ENCODE results near the gene BCKDHB. TPM values are rescaled to one million over a fixed set of nuclear protein-coding genes. Genes with fewer than 3 reads are reported as not detected.
"Not testable (repeated sequence)": the region's sequence is repeated elsewhere in the genome, so short reads cannot be mapped to it uniquely, and the experiment has no call there.

BCKDHB gene
- total RNA-seq, 6 experiments from 2014 or later, result 16.7 to 20.2 (median 18.7) TPM

- DNase-seq, result no peak
- no peak for TF ChIP-seq CTCF (IDR thresholded peaks at IDR 0.05)
- Mint-ChIP-seq H3K27ac (no peak overlapping the region), H3K4me1 (ENCODE audit: low read depth) (no peaks in the 10 kb centered on the region), H3K4me3 (no peak overlapping the region), H3K36me3 (ENCODE audit: low read depth) (0 out of 2 replicates have a peak, but pooled peaks cover 4% of the 10 kb centered on the region), H3K9me3 (no peaks in the 10 kb centered on the region), H3K27me3 (ENCODE audit: insufficient read depth) (no peaks in the 10 kb centered on the region; the same call in 1 of the 2 replicates)
Measured at GRCh38 chr6:80203283-80203682, 96.8 kb downstream of the BCKDHB start.

- no peak overlapping the region for H3K4me3 Mint-ChIP-seq
- no peak for TF ChIP-seq CTCF (IDR thresholded peaks at IDR 0.05)
- peaks cover 11% of the 10 kb centered on the region for H3K4me1 Mint-ChIP-seq (ENCODE audit: low read depth)
- 0 out of 2 replicates have a peak, but pooled peaks cover 4% of the 10 kb centered on the region for H3K36me3 Mint-ChIP-seq (ENCODE audit: low read depth)
- DNase-seq, result no peak
- H3K27ac Mint-ChIP-seq, result no peak overlapping the region
- no peaks in the 10 kb centered on the region for H3K9me3 Mint-ChIP-seq
- H3K27me3 Mint-ChIP-seq (ENCODE audit: insufficient read depth), result no peaks in the 10 kb centered on the region; the same call in 1 of the 2 replicates
Measured at GRCh38 chr6:80205404-80205803, 98.9 kb downstream of the BCKDHB start.

- no peaks in the 10 kb centered on the region for H3K36me3 Mint-ChIP-seq (ENCODE audit: low read depth)
- H3K27ac Mint-ChIP-seq, result no peak overlapping the region
- H3K9me3 Mint-ChIP-seq, result no peaks in the 10 kb centered on the region
- no peaks in the 10 kb centered on the region; the same call in 1 of the 2 replicates for H3K27me3 Mint-ChIP-seq (ENCODE audit: insufficient read depth)
- no peak for TF ChIP-seq CTCF (IDR thresholded peaks at IDR 0.05)
- no peak overlapping the region for H3K4me3 Mint-ChIP-seq
- no peak for DNase-seq
- H3K4me1 Mint-ChIP-seq (ENCODE audit: low read depth), result peaks cover 25% of the 10 kb centered on the region
Measured at GRCh38 chr6:80206758-80207157, 100.3 kb downstream of the BCKDHB start.

GRCh38 chr6:80209430-80209829, 103.0 kb downstream of the BCKDHB start:
- Mint-ChIP-seq H3K4me3 (no peak overlapping the region), H3K27ac (no peak overlapping the region), H3K36me3 (ENCODE audit: low read depth) (no peaks in the 10 kb centered on the region), H3K27me3 (ENCODE audit: insufficient read depth) (no peaks in the 10 kb centered on the region; the same call in 1 of the 2 replicates), H3K9me3 (no peaks in the 10 kb centered on the region), H3K4me1 (ENCODE audit: low read depth) (peaks cover 35% of the 10 kb centered on the region)
- no peak for DNase-seq
- no peak for TF ChIP-seq CTCF (IDR thresholded peaks at IDR 0.05)

- TF ChIP-seq CTCF (IDR thresholded peaks at IDR 0.05), result no peak
- H3K27ac Mint-ChIP-seq, result no peak overlapping the region
- no peaks in the 10 kb centered on the region for H3K9me3 Mint-ChIP-seq
- H3K36me3 Mint-ChIP-seq (ENCODE audit: low read depth), result no peaks in the 10 kb centered on the region
- no peak overlapping the region for H3K4me3 Mint-ChIP-seq
- H3K27me3 Mint-ChIP-seq (ENCODE audit: insufficient read depth), result no peaks in the 10 kb centered on the region; the same call in 1 of the 2 replicates
- peaks cover 45% of the 10 kb centered on the region for H3K4me1 Mint-ChIP-seq (ENCODE audit: low read depth)
- no peak for DNase-seq
Measured at GRCh38 chr6:80210618-80211017, 104.1 kb downstream of the BCKDHB start.

- Mint-ChIP-seq H3K36me3 (ENCODE audit: low read depth) (no peaks in the 10 kb centered on the region), H3K4me1 (ENCODE audit: low read depth) (peaks cover 45% of the 10 kb centered on the region), H3K27me3 (ENCODE audit: insufficient read depth) (no peaks in the 10 kb centered on the region; the same call in 1 of the 2 replicates), H3K9me3 (no peaks in the 10 kb centered on the region), H3K4me3 (no peak overlapping the region), H3K27ac (no peak overlapping the region)
- no peak for DNase-seq
- TF ChIP-seq CTCF (IDR thresholded peaks at IDR 0.05), result no peak
Measured at GRCh38 chr6:80211286-80211685, 104.8 kb downstream of the BCKDHB start.

GRCh38 chr6:80211890-80212289, 105.4 kb downstream of the BCKDHB start:
- not testable (repeated sequence) for H3K27ac Mint-ChIP-seq; H3K4me3 Mint-ChIP-seq; H3K9me3 Mint-ChIP-seq; DNase-seq; H3K27me3 Mint-ChIP-seq (ENCODE audit: insufficient read depth); H3K36me3 Mint-ChIP-seq (ENCODE audit: low read depth)
- H3K4me1 Mint-ChIP-seq (ENCODE audit: low read depth), result peaks cover 45% of the 10 kb centered on the region

All from HFFc6 (cell line).